NB4 (cell line): Measurements from ENCODE around the gene DENND6A.

ENCODE experiments used
- CTCF ChIP-seq: IDR thresholded peaks from one replicate; pipeline ENCODE4 v1.5.1; 2012; ENCODE audit warnings: low read depth, low read length
- POLR2A ChIP-seq: IDR thresholded peaks from 2 replicates; pipeline ENCODE4 v1.6.1; 2011; ENCODE audit warnings: mild to moderate bottlenecking; ENCODE audit not compliant: insufficient read length; ENCODE audit errors: extremely low read depth

GRCh38 chr3:57644740-57645139, 48.1 kb downstream of the DENND6A start:
- TF ChIP-seq CTCF (no peak), POLR2A (no peak)
